Testis (tissue), 3 donors: ENCODE results near the gene ANO9. TPM values are rescaled to one million over a fixed set of nuclear protein-coding genes. Genes with fewer than 3 reads are reported as not detected.

Experiments used
- DNase-seq: peaks from one replicate; pipeline ENCODE4 v3.0.0-alpha.2; 2019
- H3K27ac ChIP-seq, 2 donors: fragments of 200-600 bp; sonication (generic); one replicate each; pipeline ENCODE4 v1.5.1; 2019
- H3K27me3 ChIP-seq: fragments of 200-600 bp; sonication (generic); one replicate; pipeline ENCODE4 v1.5.1; 2019
- H3K36me3 ChIP-seq: fragments of 200-600 bp; sonication (generic); one replicate; pipeline ENCODE4 v1.5.1; 2017; ENCODE audit warnings: low read depth; ENCODE audit errors: missing control alignments
- H3K4me1 ChIP-seq: fragments of 200-600 bp; sonication (generic); one replicate; pipeline ENCODE4 v1.5.1; 2019
- H3K4me3 ChIP-seq, 2 donors: fragments of 200-600 bp; sonication (generic); one replicate each; pipeline ENCODE4 v1.5.1; 2017 to 2019
- H3K9me3 ChIP-seq: fragments of 200-600 bp; sonication (generic); one replicate; pipeline ENCODE4 v1.5.1; 2017
- POLR2A ChIP-seq: fragments of 450-650 bp; IDR thresholded peaks from one replicate; pipeline ENCODE4 v1.6.1; 2017; ENCODE audit warnings: antibody characterized with exemption, mild to moderate bottlenecking, moderate library complexity
- WGBS, 2 donors: methylation state at CpG; one replicate each; pipeline ENCODE4 v1.1.5; 2018; 5-methylcytosine and 5-hydroxymethylcytosine counted together
- intact Hi-C: fragments of 100-400 bp; cut with DNase I; formaldehyde crosslinking; loops from one replicate; pipeline ENCODE4 v1.15.1; 2023; ENCODE audit warnings: low total_unique reads
- polyA plus RNA-seq: library from polyadenylated mRNA; stranded (reverse); fragments of 350-450 nt; fragmentation: Illumina TruSeq; extraction: RNeasy Lipid Tissue Mini Kit (QIAGEN cat#74804); gene quantifications from one replicate; pipeline ENCODE4 v1.2.3, GENCODE V29; 2014; ENCODE audit warnings: low read depth, low replicate concordance; ENCODE audit not compliant: insufficient read depth
- total RNA-seq, 2 donors: library from RNA; depleted of rRNA; stranded (reverse); fragments of >200 nt; gene quantifications; one replicate each; pipeline ENCODE4 v1.2.3, GENCODE V29; 2016
- TF ChIP-seq, protein P1 (sequence below), 3 experiments: fragments of 450-650 bp in 2 of 3; fragments of 200-600 bp in 1 of 3; sonication (generic) in 1 of 3; IDR thresholded peaks; one replicate each; pipeline ENCODE4 v1.5.1; 2016 to 2019; ENCODE audit warnings: antibody characterized with exemption in 3 of 3, mild to moderate bottlenecking in 2 of 3, moderate library complexity in 1 of 3

ANO9 gene
- total and polyA plus RNA-seq, 3 donors from 2014 or later: 1.6 to 2.9 (median 1.9) TPM

DNA sequence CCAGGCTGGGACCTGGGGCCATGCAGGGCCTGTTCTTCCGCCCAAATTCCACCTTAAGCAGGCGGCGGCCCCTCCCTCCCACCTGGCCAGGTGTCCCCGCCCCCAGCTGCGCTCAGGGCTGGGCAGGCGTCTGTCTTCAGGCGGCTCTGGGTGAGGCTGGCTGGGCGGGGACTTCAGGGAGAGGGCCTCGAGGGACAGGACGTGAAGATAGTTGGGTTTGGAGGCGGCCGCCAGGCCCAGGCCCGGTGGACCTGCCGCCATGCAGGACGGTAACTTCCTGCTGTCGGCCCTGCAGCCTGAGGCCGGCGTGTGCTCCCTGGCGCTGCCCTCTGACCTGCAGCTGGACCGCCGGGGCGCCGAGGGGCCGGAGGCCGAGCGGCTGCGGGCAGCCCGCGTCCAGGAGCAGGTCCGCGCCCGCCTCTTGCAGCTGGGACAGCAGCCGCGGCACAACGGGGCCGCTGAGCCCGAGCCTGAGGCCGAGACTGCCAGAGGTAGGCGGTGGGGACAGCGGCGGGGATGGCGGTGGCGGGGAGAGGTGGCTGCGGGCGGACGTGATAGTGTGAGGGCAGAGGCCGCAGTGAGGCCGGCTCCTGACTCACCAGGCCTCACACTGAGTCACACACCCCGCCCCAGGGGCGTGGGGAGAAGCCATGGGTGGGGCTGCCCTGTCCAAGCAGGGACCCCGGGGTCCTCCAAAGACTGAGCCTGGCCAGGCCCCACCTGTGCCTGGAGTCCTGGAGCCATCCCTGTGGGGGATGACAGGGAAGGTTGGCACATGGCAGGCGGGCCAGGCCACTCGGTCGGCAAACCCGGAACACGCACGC lies 47.6 kb downstream of the ANO9 start, which contains the start of gene PKP3:
Gene PKP3 (plus strand): TSS at position 176 of the 824 bp plus-strand sequence. CDS start 84 bp downstream, at position 260.
- H3K27ac ChIP-seq: no peak within 1 kb of the TSS

DNA sequence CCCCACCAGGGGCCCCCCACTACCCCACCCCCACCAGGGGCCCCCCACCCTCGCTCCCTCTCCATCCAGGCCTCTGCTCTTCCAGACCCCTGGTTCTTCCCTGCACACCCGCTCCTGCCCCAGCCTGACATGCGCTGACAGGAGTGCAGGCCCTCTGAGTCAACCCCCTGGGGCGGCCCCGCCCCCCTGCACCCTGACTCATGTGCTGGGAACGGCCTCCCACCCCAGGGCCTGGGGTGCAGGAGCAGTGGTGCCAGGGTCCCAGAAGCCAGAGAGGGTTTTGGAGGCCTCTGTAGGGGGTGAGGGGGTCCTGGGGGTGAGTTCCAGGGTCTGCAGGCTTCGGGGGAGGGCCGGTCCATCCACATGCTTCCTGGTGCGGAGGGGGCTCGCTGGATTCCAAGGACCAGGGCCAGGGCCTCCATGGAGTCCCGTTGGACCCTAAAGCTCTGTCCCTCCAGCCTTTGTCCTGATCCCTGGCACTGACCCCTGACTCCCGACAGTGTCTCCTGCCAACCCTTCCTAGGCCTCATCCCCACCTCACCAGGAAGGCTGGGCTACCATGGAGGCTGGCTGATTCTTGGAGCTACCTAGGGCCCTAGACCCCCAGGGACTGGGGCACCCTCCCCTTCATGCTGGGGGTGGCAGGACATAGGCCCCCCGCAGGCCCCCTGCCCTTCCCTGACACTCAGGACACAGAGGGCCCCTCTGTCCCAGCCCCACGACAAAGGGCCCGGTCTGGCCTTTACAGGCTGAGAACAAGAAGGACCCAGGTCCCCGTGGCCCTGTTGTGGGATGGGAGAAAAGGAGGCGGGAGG lies 48.4 kb downstream of the ANO9 start:
- DNase-seq: no peak
- Histone ChIP-seq H3K4me3 (no peak overlapping the region), H3K9me3 (no peaks in the 10 kb centered on the region), H3K27me3 (no peaks in the 10 kb centered on the region), H3K36me3 (no peaks in the 10 kb centered on the region), H3K27ac (no peak overlapping the region), H3K4me1 (peaks cover 2% of the 10 kb centered on the region)
- intact Hi-C loops: no loop called here
- 88 to 100% methylated on average over 1 to 16 of the region's 17 CpGs for WGBS, 2 donors
- no peak for TF ChIP-seq POLR2A
- TF ChIP-seq, protein P1, sequence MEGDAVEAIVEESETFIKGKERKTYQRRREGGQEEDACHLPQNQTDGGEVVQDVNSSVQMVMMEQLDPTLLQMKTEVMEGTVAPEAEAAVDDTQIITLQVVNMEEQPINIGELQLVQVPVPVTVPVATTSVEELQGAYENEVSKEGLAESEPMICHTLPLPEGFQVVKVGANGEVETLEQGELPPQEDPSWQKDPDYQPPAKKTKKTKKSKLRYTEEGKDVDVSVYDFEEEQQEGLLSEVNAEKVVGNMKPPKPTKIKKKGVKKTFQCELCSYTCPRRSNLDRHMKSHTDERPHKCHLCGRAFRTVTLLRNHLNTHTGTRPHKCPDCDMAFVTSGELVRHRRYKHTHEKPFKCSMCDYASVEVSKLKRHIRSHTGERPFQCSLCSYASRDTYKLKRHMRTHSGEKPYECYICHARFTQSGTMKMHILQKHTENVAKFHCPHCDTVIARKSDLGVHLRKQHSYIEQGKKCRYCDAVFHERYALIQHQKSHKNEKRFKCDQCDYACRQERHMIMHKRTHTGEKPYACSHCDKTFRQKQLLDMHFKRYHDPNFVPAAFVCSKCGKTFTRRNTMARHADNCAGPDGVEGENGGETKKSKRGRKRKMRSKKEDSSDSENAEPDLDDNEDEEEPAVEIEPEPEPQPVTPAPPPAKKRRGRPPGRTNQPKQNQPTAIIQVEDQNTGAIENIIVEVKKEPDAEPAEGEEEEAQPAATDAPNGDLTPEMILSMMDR (IDR thresholded peaks at IDR 0.05): no peak

More for the DNA sequence above, 47.6 kb downstream of the ANO9 start, which contains the start of gene PKP3:
- Histone ChIP-seq H3K9me3 (no peaks in the 10 kb centered on the region), H3K27me3 (no peaks in the 10 kb centered on the region), H3K4me1 (peaks cover 2% of the 10 kb centered on the region), H3K4me3 (no peak within 1 kb of the TSS), H3K36me3 (no peaks in the 10 kb centered on the region)
- TF ChIP-seq, protein P1 (IDR thresholded peaks at IDR 0.05): no peak
- no peak for TF ChIP-seq POLR2A
- intact Hi-C loops: no loop called here
- 69 to 91% methylated on average over 28 to 56 of the region's 57 CpGs for WGBS, 2 donors
- DNase-seq: no peak

DNA sequence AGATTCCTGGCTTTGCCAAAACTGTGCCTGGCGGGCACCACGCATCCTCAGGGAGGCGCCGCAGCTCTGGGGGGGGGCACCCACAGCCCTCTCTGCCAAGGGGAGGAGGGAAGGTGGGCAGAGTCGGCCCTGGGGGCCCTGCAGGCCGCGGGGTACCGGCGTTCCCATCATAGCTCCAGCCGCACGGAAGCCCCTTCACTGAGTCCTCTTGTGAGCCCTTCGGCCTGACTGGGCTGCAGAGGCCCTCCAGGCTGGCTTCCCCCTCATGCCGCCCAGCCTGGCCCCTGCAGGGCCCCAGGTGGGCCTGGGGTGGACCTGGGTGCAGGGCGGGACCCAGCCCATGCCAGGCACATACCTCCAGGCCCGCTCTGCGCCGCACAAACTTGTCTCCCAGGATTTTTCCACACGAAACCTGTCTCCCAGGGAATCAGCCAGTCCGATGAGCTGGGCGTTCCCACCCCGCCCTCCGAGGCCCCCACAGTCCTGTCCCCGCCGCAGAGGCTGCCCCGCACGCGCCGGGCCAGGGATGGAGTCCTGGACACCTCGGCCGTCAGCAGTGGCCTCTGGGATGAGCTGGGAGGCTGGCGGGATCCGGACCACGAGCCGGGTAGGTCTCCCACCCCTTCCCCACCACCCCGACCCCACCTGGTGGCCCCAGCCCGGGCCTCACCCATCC lies 49.6 kb downstream of the ANO9 start:
- Histone ChIP-seq H3K4me1 (peaks cover 2% of the 10 kb centered on the region), H3K4me3 (no peak overlapping the region), H3K27ac (no peak overlapping the region), H3K36me3 (no peaks in the 10 kb centered on the region), H3K9me3 (no peaks in the 10 kb centered on the region), H3K27me3 (no peaks in the 10 kb centered on the region)
- 91 to 93% methylated on average over 12 to 36 of the region's 36 CpGs for WGBS, 2 donors
- intact Hi-C loops: no loop called here
- no peak for DNase-seq
- TF ChIP-seq, protein P1 (IDR thresholded peaks at IDR 0.05): no peak
- TF ChIP-seq POLR2A: no peak

- Histone ChIP-seq H3K36me3 (no peaks in the 10 kb centered on the region), H3K9me3 (no peaks in the 10 kb centered on the region), H3K27me3 (no peaks in the 10 kb centered on the region), H3K27ac (no peak overlapping the region), H3K4me1 (peaks cover 2% of the 10 kb centered on the region), H3K4me3 (no peak overlapping the region)
- intact Hi-C loops: no loop called here
- DNase-seq: no peak
- no peak for TF ChIP-seq POLR2A
- TF ChIP-seq, protein P1 (IDR thresholded peaks at IDR 0.05): no peak
- WGBS, 2 donors: 76 to 79% methylated on average over 33 to 38 of the region's 38 CpGs
Observed at GRCh38 chr11:391117-392017, 50.4 kb downstream of the ANO9 start.
